ENCODE measurements around the gene PIK3C2G.

- no peak for TF ChIP-seq EZH2 (IDR thresholded peaks at IDR 0.05; ENCODE audit: borderline replicate concordance, low read depth, low read length, poor library complexity, severe bottlenecking)
- TF ChIP-seq, protein P1, sequence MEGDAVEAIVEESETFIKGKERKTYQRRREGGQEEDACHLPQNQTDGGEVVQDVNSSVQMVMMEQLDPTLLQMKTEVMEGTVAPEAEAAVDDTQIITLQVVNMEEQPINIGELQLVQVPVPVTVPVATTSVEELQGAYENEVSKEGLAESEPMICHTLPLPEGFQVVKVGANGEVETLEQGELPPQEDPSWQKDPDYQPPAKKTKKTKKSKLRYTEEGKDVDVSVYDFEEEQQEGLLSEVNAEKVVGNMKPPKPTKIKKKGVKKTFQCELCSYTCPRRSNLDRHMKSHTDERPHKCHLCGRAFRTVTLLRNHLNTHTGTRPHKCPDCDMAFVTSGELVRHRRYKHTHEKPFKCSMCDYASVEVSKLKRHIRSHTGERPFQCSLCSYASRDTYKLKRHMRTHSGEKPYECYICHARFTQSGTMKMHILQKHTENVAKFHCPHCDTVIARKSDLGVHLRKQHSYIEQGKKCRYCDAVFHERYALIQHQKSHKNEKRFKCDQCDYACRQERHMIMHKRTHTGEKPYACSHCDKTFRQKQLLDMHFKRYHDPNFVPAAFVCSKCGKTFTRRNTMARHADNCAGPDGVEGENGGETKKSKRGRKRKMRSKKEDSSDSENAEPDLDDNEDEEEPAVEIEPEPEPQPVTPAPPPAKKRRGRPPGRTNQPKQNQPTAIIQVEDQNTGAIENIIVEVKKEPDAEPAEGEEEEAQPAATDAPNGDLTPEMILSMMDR (conservative IDR thresholded peaks at IDR 0.05; ENCODE audit: low read depth, low read length) = 0 out of 2 replicates have a peak, but pooled peaks have one; percentile 26
Measured at GRCh38 chr12:18345021-18345735, 83.9 kb downstream of the PIK3C2G start.

Measured in A673 (cell line).